Stomach (tissue), 9 donors: ENCODE measurements around the gene MYCN. TPM values are rescaled to one million over a fixed set of nuclear protein-coding genes. Genes with fewer than 3 reads are reported as not detected.
"Not testable (repeated sequence)": the region's sequence is repeated elsewhere in the genome, so short reads cannot be mapped to it uniquely, and the experiment has no call there.

Experiments
- DNase-seq, 2 donors: peaks; one replicate each; pipeline versions ENCODE4 v3.0.0 to v3.0.0-alpha.2; 2013 to 2019
- H3K27ac ChIP-seq, 5 donors: fragments of 200-600 bp in 4 of 5; sonication (generic) in 4 of 5; one replicate each; pipeline ENCODE4 v1.5.1; 2013 to 2019; ENCODE audit warnings: mild to moderate bottlenecking in 1 of 5, moderate library complexity in 1 of 5
- H3K27me3 ChIP-seq, 3 donors: fragments of 200-600 bp; sonication (generic); one replicate each; pipeline ENCODE4 v1.5.1; 2017 to 2019; ENCODE audit warnings: mixed run types in 1 of 3
- H3K36me3 ChIP-seq, 4 donors: fragments of 200-600 bp; sonication (generic); 1 replicate in 3 of 4; 2 replicates in 1 of 4; pipeline ENCODE4 v1.5.1; 2016 to 2019
- H3K4me1 ChIP-seq, 4 donors: fragments of 200-600 bp; sonication (generic); one replicate each; pipeline ENCODE4 v1.5.1; 2016 to 2019
- H3K4me3 ChIP-seq, 4 donors: fragments of 200-600 bp; sonication (generic) in 3 of 4; one replicate each; pipeline ENCODE4 v1.5.1; 2016 to 2019; ENCODE audit warnings: mild to moderate bottlenecking in 1 of 4
- H3K9me3 ChIP-seq, 4 donors: fragments of 200-600 bp; sonication (generic); one replicate each; pipeline ENCODE4 v1.5.1; 2016 to 2019
- CTCF ChIP-seq, 7 experiments: fragments of 450-650 bp in 4 of 7; fragments of 200-600 bp in 3 of 7; sonication (generic) in 3 of 7; IDR thresholded peaks; one replicate each; pipeline ENCODE4 v1.5.1; 2016 to 2019; ENCODE audit warnings: antibody characterized with exemption in 7 of 7, control low read depth in 2 of 7, mild to moderate bottlenecking in 1 of 7
- EP300 ChIP-seq: sonication (generic); formaldehyde crosslinking; IDR thresholded peaks from one replicate; pipeline ENCODE4 v1.6.1; 2017; ENCODE audit warnings: antibody characterized with exemption
- POLR2A ChIP-seq, 4 donors: fragments of 450-650 bp; IDR thresholded peaks; one replicate each; pipeline ENCODE4 v1.6.1; 2016; ENCODE audit warnings: antibody characterized with exemption in 4 of 4, control low read depth in 2 of 4, mild to moderate bottlenecking in 1 of 4, moderate library complexity in 1 of 4
- POLR2AphosphoS5 ChIP-seq, 3 donors: sonication (generic); formaldehyde crosslinking; IDR thresholded peaks; one replicate each; pipeline ENCODE4 v1.6.1; 2016; ENCODE audit warnings: antibody characterized with exemption in 3 of 3
- WGBS, 5 donors: extraction: QIAGEN DNeasy Blood & Tissue Kit in 3 of 5; methylation state at CpG; one replicate each; pipeline versions ENCODE4 v1.1.5 to v1.1.7; 2013 to 2018; 5-methylcytosine and 5-hydroxymethylcytosine counted together
- intact Hi-C: fragments of 100-400 bp; cut with DNase I; formaldehyde crosslinking; loops from one replicate; pipeline ENCODE4 v1.15.1; 2023; ENCODE audit warnings: low total_unique reads
- polyA plus RNA-seq, 3 donors: library from polyadenylated mRNA; stranded (reverse); fragments of 200-250 nt; gene quantifications; one replicate each; pipeline ENCODE4 v1.2.3, GENCODE V29; 2013
- total RNA-seq, 5 donors: library from RNA; depleted of rRNA; stranded (reverse); fragments of >200 nt; gene quantifications; one replicate each; pipeline versions ENCODE4 v1.1.0 to v1.2.3, GENCODE V29; 2014 to 2016
- donor health status: healthy with polysubstance abuse.
- donor health status: Bipolar disorder and iron deficiency.
- donor health status: healthy.

The MYCN gene
- total and polyA plus RNA-seq, 8 donors, result 0.90 to 9.6 (median 2.3) TPM; not detected in 1

- peaks cover 0 to 14% (median 0%) of the 10 kb centered on the region in 3 donors for H3K27me3 ChIP-seq
- no peaks in the 10 kb centered on the region for H3K9me3 ChIP-seq
- no peak overlapping the region for H3K27ac ChIP-seq
- 55 to 61% (median 60%) methylated on average over 3 of the region's 3 CpGs for WGBS, 5 donors
- H3K4me3 ChIP-seq, result no peak overlapping the region
- TF ChIP-seq POLR2AphosphoS5 (IDR thresholded peaks at IDR 0.05), result no peak
- no peak for TF ChIP-seq CTCF (IDR thresholded peaks at IDR 0.05)
- TF ChIP-seq EP300, result no peak
- TF ChIP-seq POLR2A (IDR thresholded peaks at IDR 0.05), result no peak
- H3K36me3 ChIP-seq, result no peaks in the 10 kb centered on the region
- no peaks in the 10 kb centered on the region for H3K4me1 ChIP-seq
- intact Hi-C loops, result no loop called here
- DNase-seq, result no peak
These were observed 14.5 kb upstream of the MYCN start for GRCh38 chr2:15925819-15926218.

- WGBS, 5 donors, result 87 to 96% (median 90%) methylated on average over 7 of the region's 7 CpGs
- H3K27me3 ChIP-seq, result peaks cover 0 to 12% (median 0%) of the 10 kb centered on the region in 3 donors
- no peak for TF ChIP-seq CTCF (IDR thresholded peaks at IDR 0.05)
- TF ChIP-seq POLR2A (IDR thresholded peaks at IDR 0.05), result no peak
- TF ChIP-seq POLR2AphosphoS5 (IDR thresholded peaks at IDR 0.05), result no peak
- no peak for TF ChIP-seq EP300
- no peaks in the 10 kb centered on the region for H3K9me3 ChIP-seq
- no peak overlapping the region for H3K4me3 ChIP-seq
- no peaks in the 10 kb centered on the region for H3K36me3 ChIP-seq
- no peaks in the 10 kb centered on the region for H3K4me1 ChIP-seq
- no peak overlapping the region for H3K27ac ChIP-seq
- intact Hi-C loops, result no loop called here
- no peak for DNase-seq
These were observed 14.1 kb upstream of the MYCN start for GRCh38 chr2:15926252-15926651.

- WGBS, 5 donors, result 88 to 91% (median 90%) methylated on average over 11 of the region's 11 CpGs
- no peak for TF ChIP-seq EP300
- no peak for TF ChIP-seq CTCF (IDR thresholded peaks at IDR 0.05)
- no peak for TF ChIP-seq POLR2A (IDR thresholded peaks at IDR 0.05)
- no peak for TF ChIP-seq POLR2AphosphoS5 (IDR thresholded peaks at IDR 0.05)
- no peaks in the 10 kb centered on the region for H3K36me3 ChIP-seq
- H3K9me3 ChIP-seq, result no peaks in the 10 kb centered on the region
- intact Hi-C loops, result no loop called here
- peaks cover 0 to 7% (median 0%) of the 10 kb centered on the region in 3 donors for H3K27me3 ChIP-seq
- no peaks in the 10 kb centered on the region for H3K4me1 ChIP-seq
- no peak for DNase-seq
- no peak overlapping the region for H3K27ac ChIP-seq
- no peak overlapping the region for H3K4me3 ChIP-seq
These were observed 12.7 kb upstream of the MYCN start for GRCh38 chr2:15927551-15928218.

- WGBS, 5 donors, result 89 to 96% (median 92%) methylated on average over 3 of the region's 3 CpGs
- intact Hi-C loops, DNase-seq, H3K36me3 ChIP-seq, H3K4me3 ChIP-seq, H3K27ac ChIP-seq, H3K9me3 ChIP-seq, H3K27me3 ChIP-seq, H3K4me1 ChIP-seq: not testable (repeated sequence)
These were observed 11.3 kb upstream of the MYCN start for GRCh38 chr2:15929008-15929407.

GRCh38 chr2:15929861-15930260, 10.5 kb upstream of the MYCN start:
- whole genome bisulfite sequencing, 5 donors, result 86 to 95% (median 90%) methylated on average over 5 of the region's 5 CpGs
- H3K27me3 ChIP-seq, result peaks cover 0 to 7% (median 0%) of the 10 kb centered on the region in 3 donors
- no peak for DNase-seq
- H3K4me1 ChIP-seq, result no peaks in the 10 kb centered on the region
- H3K9me3 ChIP-seq, result no peaks in the 10 kb centered on the region
- no peak for TF ChIP-seq EP300
- no peak for TF ChIP-seq POLR2AphosphoS5 (IDR thresholded peaks at IDR 0.05)
- TF ChIP-seq CTCF (IDR thresholded peaks at IDR 0.05), result no peak
- TF ChIP-seq POLR2A (IDR thresholded peaks at IDR 0.05), result no peak
- no peaks in the 10 kb centered on the region for H3K36me3 ChIP-seq
- no peak overlapping the region for H3K27ac ChIP-seq
- intact Hi-C loops, result loop anchor here (10.0 kb wide), 2 partner anchors 355 to 575 kb away; no protein-coding TSS in a partner anchor
- no peak overlapping the region for H3K4me3 ChIP-seq
